Uterus (tissue), 4 donors: Measurements from ENCODE around the gene ARHGEF28. TPM values are rescaled to one million over a fixed set of nuclear protein-coding genes. Genes with fewer than 3 reads are reported as not detected.

ENCODE experiments used
- DNase-seq, 2 donors: peaks; one replicate each; pipeline ENCODE4 v3.0.0-alpha.2; 2019 to 2020
- H3K27ac ChIP-seq, 2 donors: fragments of 200-600 bp; sonication (generic); 1 replicate in 1 of 2; 2 replicates in 1 of 2; pipeline ENCODE4 v1.5.1; 2016 to 2018
- H3K27me3 ChIP-seq, 2 donors: fragments of 200-600 bp; sonication (generic); one replicate each; pipeline ENCODE4 v1.5.1; 2018 to 2019; ENCODE audit warnings: control low read depth in 1 of 2
- H3K36me3 ChIP-seq, 2 donors: fragments of 200-600 bp; sonication (generic); one replicate each; pipeline ENCODE4 v1.5.1; 2019; ENCODE audit warnings: control low read depth in 1 of 2
- H3K4me1 ChIP-seq, 2 donors: fragments of 200-600 bp; sonication (generic); one replicate each; pipeline ENCODE4 v1.5.1; 2018 to 2019; ENCODE audit warnings: control low read depth in 1 of 2
- H3K4me3 ChIP-seq, 2 donors: fragments of 200-600 bp; sonication (generic); 1 replicate in 1 of 2; 2 replicates in 1 of 2; pipeline ENCODE4 v1.5.1; 2018 to 2019; ENCODE audit warnings: mild to moderate bottlenecking in 1 of 2
- H3K9me3 ChIP-seq, 2 donors: fragments of 200-600 bp; sonication (generic); one replicate each; pipeline ENCODE4 v1.5.1; 2019; ENCODE audit warnings: control low read depth in 1 of 2
- CTCF ChIP-seq, 4 experiments: fragments of 200-600 bp in 2 of 4; fragments of 450-650 bp in 2 of 4; sonication (generic) in 2 of 4; IDR thresholded peaks; one replicate each; pipeline ENCODE4 v1.5.1; 2016 to 2019; ENCODE audit warnings: antibody characterized with exemption in 4 of 4, mild to moderate bottlenecking in 2 of 4, moderate library complexity in 1 of 4
- POLR2A ChIP-seq, 2 donors: fragments of 450-650 bp; IDR thresholded peaks; one replicate each; pipeline ENCODE4 v1.6.1; 2016; ENCODE audit warnings: antibody characterized with exemption in 2 of 2, mild to moderate bottlenecking in 1 of 2, moderate library complexity in 1 of 2
- intact Hi-C: fragments of 100-400 bp; cut with DNase I; formaldehyde crosslinking; loops from one replicate; pipeline ENCODE4 v1.15.1; 2023; ENCODE audit warnings: low total_unique reads
- total RNA-seq, 4 donors: library from RNA; depleted of rRNA in 3 of 4; stranded (reverse); fragments of >200 nt in 3 of 4; gene quantifications; one replicate each; pipeline versions ENCODE4 v1.1.0 to v1.2.4, GENCODE V29; 2014 to 2023
- donor health status: DM: yes; HTN: yes; CAD: no.

The ARHGEF28 gene
- total RNA-seq, 4 donors from 2014 or later = 11.9 to 23.2 (median 19.3) TPM

GRCh38 chr5:73894860-73895259 lies 268.9 kb downstream of the ARHGEF28 start:
- DNase-seq = no peak
- Histone ChIP-seq H3K27me3 (no peaks in the 10 kb centered on the region), H3K27ac (no peak overlapping the region)

GRCh38 chr5:73895471-73895870 lies 269.5 kb downstream of the ARHGEF28 start:
- no peaks in the 10 kb centered on the region for H3K9me3 ChIP-seq
- DNase-seq = no peak
- no peaks in the 10 kb centered on the region for H3K4me1 ChIP-seq
- TF ChIP-seq CTCF (IDR thresholded peaks at IDR 0.05) (no peak), POLR2A (IDR thresholded peaks at IDR 0.05) (no peak)
- H3K27me3 ChIP-seq = no peaks in the 10 kb centered on the region
- no peaks in the 10 kb centered on the region for H3K36me3 ChIP-seq
- no peak overlapping the region for H3K4me3 ChIP-seq
- intact Hi-C loops = no loop called here
- H3K27ac ChIP-seq = no peak overlapping the region

More at GRCh38 chr5:73894860-73895259, 268.9 kb downstream of the ARHGEF28 start:
- no peak for TF ChIP-seq POLR2A (IDR thresholded peaks at IDR 0.05)
- TF ChIP-seq CTCF (IDR thresholded peaks at IDR 0.05) = no peak
- H3K4me3 ChIP-seq = no peak overlapping the region
- intact Hi-C loops = no loop called here
- no peaks in the 10 kb centered on the region for H3K4me1 ChIP-seq
- H3K9me3 ChIP-seq = no peaks in the 10 kb centered on the region
- no peaks in the 10 kb centered on the region for H3K36me3 ChIP-seq

- intact Hi-C loops = no loop called here
- Histone ChIP-seq H3K27me3 (no peaks in the 10 kb centered on the region), H3K36me3 (no peaks in the 10 kb centered on the region), H3K9me3 (no peaks in the 10 kb centered on the region), H3K4me1 (no peaks in the 10 kb centered on the region), H3K4me3 (no peak overlapping the region), H3K27ac (no peak overlapping the region)
- no peak for TF ChIP-seq POLR2A (IDR thresholded peaks at IDR 0.05)
- no peak for TF ChIP-seq CTCF (IDR thresholded peaks at IDR 0.05)
- DNase-seq = no peak
Observed at GRCh38 chr5:73896097-73896496, 270.1 kb downstream of the ARHGEF28 start.

- Histone ChIP-seq H3K27ac (no peak overlapping the region), H3K27me3 (no peaks in the 10 kb centered on the region), H3K4me3 (no peak overlapping the region), H3K36me3 (no peaks in the 10 kb centered on the region), H3K9me3 (no peaks in the 10 kb centered on the region), H3K4me1 (no peaks in the 10 kb centered on the region)
- DNase-seq = no peak
- intact Hi-C loops = no loop called here
- TF ChIP-seq CTCF (IDR thresholded peaks at IDR 0.05) (no peak), POLR2A (IDR thresholded peaks at IDR 0.05) (no peak)
Observed at GRCh38 chr5:73896668-73897067, 270.7 kb downstream of the ARHGEF28 start.

DNA sequence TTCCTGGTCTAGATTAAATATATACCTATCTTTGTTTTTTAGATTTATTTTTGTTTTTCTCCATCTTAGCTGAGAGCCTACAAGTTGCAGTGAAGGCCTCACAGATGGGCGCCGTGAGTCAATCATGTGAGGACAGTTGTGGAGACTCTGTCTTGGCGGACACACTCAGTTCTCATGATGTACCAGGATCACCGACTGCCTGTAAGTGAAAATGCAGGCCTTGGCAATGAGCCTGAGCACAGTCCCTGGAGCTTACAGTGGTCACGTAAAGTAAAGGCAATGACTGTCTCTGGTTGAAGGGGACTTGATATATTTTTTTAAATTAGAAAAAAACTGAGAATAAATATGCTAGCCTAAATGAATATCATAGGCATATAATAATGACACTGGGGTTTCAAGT lies 271.9 kb downstream of the ARHGEF28 start:
- no peaks in the 10 kb centered on the region for H3K36me3 ChIP-seq
- H3K4me3 ChIP-seq = no peak overlapping the region
- no peak overlapping the region for H3K27ac ChIP-seq
- H3K4me1 ChIP-seq = no peaks in the 10 kb centered on the region
- H3K27me3 ChIP-seq = no peaks in the 10 kb centered on the region
- DNase-seq = no peak
- H3K9me3 ChIP-seq = no peaks in the 10 kb centered on the region
- intact Hi-C loops = no loop called here
- no peak for TF ChIP-seq CTCF (IDR thresholded peaks at IDR 0.05)
- no peak for TF ChIP-seq POLR2A (IDR thresholded peaks at IDR 0.05)
